ENCODE measurements around the gene SRSF6.
A peak's percentile ranks its signal among the peaks of the same experiment; 100 is the strongest.
"Not testable (repeated sequence)": the region's sequence is repeated elsewhere in the genome, so short reads cannot be mapped to it uniquely, and the experiment has no call there.

The SRSF6 gene

GRCh38 chr20:43490038-43490437, 32.3 kb downstream of the SRSF6 start:
- DNase-seq = no peak

GRCh38 chr20:43492101-43492500, 34.4 kb downstream of the SRSF6 start:
- no peak for DNase-seq

GRCh38 chr20:43495388-43495787, 37.7 kb downstream of the SRSF6 start:
- DNase-seq = no peak

- DNase-seq = not testable (repeated sequence)
Measured at GRCh38 chr20:43502021-43502420, 44.3 kb downstream of the SRSF6 start.

- DNase-seq = no peak
Measured at GRCh38 chr20:43506238-43506637, 48.5 kb downstream of the SRSF6 start.

- peak; percentile 30 for DNase-seq
Measured at GRCh38 chr20:43507150-43508080, 49.7 kb downstream of the SRSF6 start, which contains the start of gene L3MBTL1. L3MBTL1 (plus strand) TSS chr20:43507697; CDS start chr20:43513504, 5,807 bp downstream.

- peak; percentile 5 for DNase-seq
Measured at GRCh38 chr20:43508106-43508505, 50.4 kb downstream of the SRSF6 start.

- no peak for DNase-seq
Measured at GRCh38 chr20:43508604-43509040, 50.9 kb downstream of the SRSF6 start.

- DNase-seq = no peak
Measured at GRCh38 chr20:43511879-43512278, 54.2 kb downstream of the SRSF6 start.

- DNase-seq = no peak
Measured at GRCh38 chr20:43513372-43513930, 55.8 kb downstream of the SRSF6 start.
